ENCODE results near the gene WNT8B. TPM values are rescaled to one million over a fixed set of nuclear protein-coding genes. Genes with fewer than 3 reads are reported as not detected.

The WNT8B gene
- total and polyA plus RNA-seq, 8 donors: 0.08 to 0.59 (median 0.27) TPM

GRCh38 chr10:100446130-100446761 lies 16.6 kb upstream of the WNT8B start:
- ATAC-seq (no peak), FAIRE-seq (no peak), DNase-seq (no peak)
- Histone ChIP-seq H3K27ac (no peak overlapping the region), H3K4me1 (no peaks in the 10 kb centered on the region), H3K4me3 (no peak overlapping the region), H3K9me3 (no peaks in the 10 kb centered on the region), H3K36me3 (no peaks in the 10 kb centered on the region), H3K27me3 (no peaks in the 10 kb centered on the region)
- intact Hi-C loops (cut with DNase I): loop anchor here in 1 of 3 donors (10.0 kb wide), 1 partner anchor 69 kb away; the partner anchor contains the start of gene SEC31B
- WGBS, 2 donors: 68 to 81% methylated on average over 4 of the region's 4 CpGs
- no peak for TF ChIP-seq CTCF (IDR thresholded peaks at IDR 0.05)

DNA sequence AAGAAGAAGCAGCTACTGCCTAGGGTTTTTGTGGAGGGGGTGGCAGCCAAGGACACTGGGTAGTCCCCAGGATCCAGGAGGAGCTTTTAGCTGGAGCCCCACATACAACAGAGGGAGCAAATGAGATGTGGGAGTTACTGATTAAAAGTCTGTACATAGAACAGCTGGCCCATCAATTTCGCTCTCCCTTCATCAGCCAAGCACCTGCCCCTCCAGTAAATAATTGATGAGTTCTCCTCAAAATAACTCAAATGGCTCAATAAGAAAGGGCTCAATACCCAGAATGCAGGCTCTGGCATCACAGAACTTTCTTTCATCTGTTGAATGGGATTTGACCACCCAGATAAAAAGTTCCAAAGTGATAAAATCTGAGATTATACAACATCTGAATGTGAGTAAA lies 15.1 kb upstream of the WNT8B start:
- Histone ChIP-seq H3K4me1 (no peaks in the 10 kb centered on the region), H3K9me3 (no peaks in the 10 kb centered on the region), H3K27ac (no peak overlapping the region), H3K4me3 (no peak overlapping the region), H3K27me3 (no peaks in the 10 kb centered on the region), H3K36me3 (no peaks in the 10 kb centered on the region)
- TF ChIP-seq CTCF (IDR thresholded peaks at IDR 0.05): no peak
- intact Hi-C loops (cut with DNase I): loop anchor here in 1 of 3 donors (10.0 kb wide), 1 partner anchor 67 kb away; the partner anchor contains the start of gene SEC31B
- DNase-seq (no peak), FAIRE-seq (no peak), ATAC-seq (no peak)
- 73 to 91% methylated on average over 1 of the region's 1 CpG for WGBS, 2 donors

GRCh38 chr10:100448951-100449350 lies 13.9 kb upstream of the WNT8B start:
- ATAC-seq: peak in 1 of 4 donors; percentile 53
- no peaks in the 10 kb centered on the region for H3K9me3 ChIP-seq
- no peaks in the 10 kb centered on the region for H3K4me1 ChIP-seq
- H3K27me3 ChIP-seq: no peaks in the 10 kb centered on the region
- intact Hi-C loops (cut with DNase I): loop anchor here in 1 of 3 donors (10.0 kb wide), 1 partner anchor 66 kb away; the partner anchor contains the start of gene SEC31B
- 74 to 88% methylated on average over 4 of the region's 4 CpGs for WGBS, 2 donors
- no peak overlapping the region for H3K4me3 ChIP-seq
- no peak overlapping the region for H3K27ac ChIP-seq
- DNase-seq: no peak
- no peak for FAIRE-seq
- no peak for TF ChIP-seq CTCF (IDR thresholded peaks at IDR 0.05)
- H3K36me3 ChIP-seq: no peaks in the 10 kb centered on the region

DNA sequence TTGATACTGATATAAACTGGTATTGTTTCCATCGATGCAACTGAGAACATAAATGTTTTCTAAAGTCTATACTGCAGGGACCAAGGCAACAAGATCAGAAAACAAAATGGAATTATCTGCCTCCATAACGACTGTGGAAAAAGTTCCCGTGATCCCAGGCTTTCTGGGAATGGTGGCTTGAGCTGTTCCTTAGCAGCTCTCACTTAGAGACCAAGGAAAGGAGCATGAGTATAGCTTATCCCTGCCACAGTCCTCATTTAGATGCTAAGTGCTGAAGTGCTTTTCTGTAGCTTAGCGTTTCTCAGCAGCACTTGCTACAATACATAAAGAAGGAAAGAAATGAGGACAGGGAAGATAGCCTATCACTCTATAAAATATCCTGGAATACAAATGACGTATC lies 5.5 kb downstream of the WNT8B start:
- no peaks in the 10 kb centered on the region for H3K9me3 ChIP-seq
- WGBS, 2 donors: 60 to 67% methylated on average over 5 of the region's 5 CpGs
- intact Hi-C loops (cut with DNase I): no loop called here
- no peak for TF ChIP-seq CTCF (IDR thresholded peaks at IDR 0.05)
- DNase-seq (no peak), ATAC-seq (no peak), FAIRE-seq (no peak)
- no peak overlapping the region for H3K4me3 ChIP-seq
- H3K36me3 ChIP-seq: no peaks in the 10 kb centered on the region
- H3K4me1 ChIP-seq: no peaks in the 10 kb centered on the region
- H3K27me3 ChIP-seq: no peaks in the 10 kb centered on the region
- H3K27ac ChIP-seq: no peak overlapping the region

DNA sequence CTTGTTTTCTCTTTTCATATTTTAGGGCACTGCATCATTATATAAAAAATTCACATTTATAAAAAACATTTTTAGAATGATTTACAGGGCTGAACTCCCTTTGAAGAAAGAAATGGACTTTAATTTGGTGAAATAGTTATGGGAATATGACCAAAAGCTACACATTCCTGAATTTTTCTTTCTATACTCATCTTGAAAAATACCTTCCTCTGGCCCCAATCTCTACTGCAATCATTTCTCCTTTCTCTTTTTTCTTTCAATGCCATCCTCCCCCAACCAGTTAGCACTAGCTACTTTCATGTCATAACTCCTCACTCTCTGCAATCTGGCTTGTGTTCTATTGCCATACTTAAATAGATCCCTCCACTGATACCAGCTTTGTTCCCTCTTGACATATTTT lies 6.2 kb downstream of the WNT8B start:
- Histone ChIP-seq H3K36me3 (no peaks in the 10 kb centered on the region), H3K27ac (no peak overlapping the region), H3K4me3 (no peak overlapping the region), H3K9me3 (no peaks in the 10 kb centered on the region), H3K27me3 (no peaks in the 10 kb centered on the region), H3K4me1 (no peaks in the 10 kb centered on the region)
- intact Hi-C loops (cut with DNase I): no loop called here
- DNase-seq (no peak), ATAC-seq (no peak), FAIRE-seq (no peak)
- TF ChIP-seq CTCF (IDR thresholded peaks at IDR 0.05): no peak
